SU-DHL-6 (cell line): Measurements from ENCODE around the gene COL26A1.

Experiments
- H2AFZ ChIP-seq: fragments of 200-600 bp; sonication (generic); 2 replicates; pipeline ENCODE4 v1.6.1; 2014; ENCODE audit warnings: low read depth, mild to moderate bottlenecking, moderate library complexity, mixed read lengths, antibody characterized with exemption, low read length; ENCODE audit not compliant: severe bottlenecking
- H3F3A ChIP-seq: fragments of 200-600 bp; shearing (Covaris generic); 2 replicates; pipeline ENCODE4 v1.6.0; 2016; ENCODE audit warnings: antibody characterized with exemption, mild to moderate bottlenecking; ENCODE audit not compliant: insufficient read depth
- H3K27ac ChIP-seq: fragments of 200-600 bp; sonication (generic); 2 replicates; pipeline ENCODE4 v1.5.1; 2016; ENCODE audit warnings: low read depth, mild to moderate bottlenecking, low read length, moderate library complexity, mixed read lengths
- H3K27me3 ChIP-seq: fragments of 200-600 bp; sonication (generic), shearing (Covaris generic); 2 replicates; pipeline ENCODE4 v1.6.0; 2014; ENCODE audit warnings: mild to moderate bottlenecking, low read length
- H3K36me3 ChIP-seq: fragments of 200-600 bp; sonication (generic); 2 replicates; pipeline ENCODE4 v1.6.1; 2014; ENCODE audit warnings: mild to moderate bottlenecking, low read length, mixed read lengths
- H3K4me2 ChIP-seq: fragments of 300-600, 200-600 bp; shearing (Covaris generic), sonication (generic); 2 replicates; pipeline ENCODE4 v1.6.0; 2014; ENCODE audit warnings: low read length, low read depth, mild to moderate bottlenecking; ENCODE audit not compliant: poor library complexity, severe bottlenecking
- H3K4me3 ChIP-seq: fragments of 200-600 bp; sonication (generic); 2 replicates; pipeline ENCODE4 v1.5.1; 2014; ENCODE audit warnings: antibody characterized with exemption, low read length, mild to moderate bottlenecking, mixed read lengths; ENCODE audit not compliant: insufficient read depth, poor library complexity, severe bottlenecking
- H3K79me2 ChIP-seq: fragments of 200-600 bp; sonication (generic); 2 replicates; pipeline ENCODE4 v1.6.1; 2014; ENCODE audit warnings: mild to moderate bottlenecking, low read length, moderate library complexity; ENCODE audit not compliant: insufficient read depth
- H3K9ac ChIP-seq: fragments of 200-600 bp; sonication (generic); 2 replicates; pipeline ENCODE4 v1.7.0; 2014; ENCODE audit warnings: mild to moderate bottlenecking, low read length
- H3K9me2 ChIP-seq: fragments of 200-600 bp; sonication (generic); replicated peaks from 2 replicates; pipeline ENCODE4 v1.6.1; 2014; ENCODE audit warnings: low read length; ENCODE audit not compliant: insufficient read depth
- H3K9me3 ChIP-seq: fragments of 200-600 bp; sonication (generic); 2 replicates; pipeline ENCODE4 v1.6.1; 2014; ENCODE audit warnings: low read length, mixed read lengths; ENCODE audit not compliant: insufficient read depth
- H4K20me1 ChIP-seq: fragments of 200-600 bp; sonication (generic); 2 replicates; pipeline ENCODE4 v1.6.1; 2014; ENCODE audit warnings: low read depth, mild to moderate bottlenecking, antibody characterized with exemption, low read length, moderate library complexity, mixed read lengths
- EZH2phosphoT487 ChIP-seq: fragments of 200-600 bp; sonication (generic), shearing (Covaris generic); conservative IDR thresholded peaks from 2 replicates; pipeline ENCODE4 v1.6.1; 2018; ENCODE audit warnings: mild to moderate bottlenecking, antibody characterized with exemption, low read length, moderate library complexity, mixed read lengths
- TF ChIP-seq, protein P1 (sequence below): fragments of 200-600 bp; sonication (generic); IDR thresholded peaks from one replicate; pipeline ENCODE4 v1.5.1; 2017; ENCODE audit warnings: antibody characterized with exemption, mild to moderate bottlenecking, low read length, moderate library complexity; ENCODE audit not compliant: insufficient read depth, poor library complexity, severe bottlenecking

Gene COL26A1

GRCh38 chr7:101533103-101533465 is 170.4 kb downstream of the COL26A1 start:
- Histone ChIP-seq H4K20me1 (no peaks in the 10 kb centered on the region), H3F3A (no peaks in the 10 kb centered on the region), H3K4me2 (no peak overlapping the region), H3K79me2 (no peaks in the 10 kb centered on the region), H3K4me3 (no peak overlapping the region), H2AFZ (no peak overlapping the region), H3K9me2 (no peaks in the 10 kb centered on the region), H3K27me3 (no peaks in the 10 kb centered on the region), H3K9ac (no peak overlapping the region), H3K27ac (no peak overlapping the region), H3K9me3 (no peaks in the 10 kb centered on the region), H3K36me3 (no peaks in the 10 kb centered on the region)
- no peak for TF ChIP-seq EZH2phosphoT487
- TF ChIP-seq, protein P1, sequence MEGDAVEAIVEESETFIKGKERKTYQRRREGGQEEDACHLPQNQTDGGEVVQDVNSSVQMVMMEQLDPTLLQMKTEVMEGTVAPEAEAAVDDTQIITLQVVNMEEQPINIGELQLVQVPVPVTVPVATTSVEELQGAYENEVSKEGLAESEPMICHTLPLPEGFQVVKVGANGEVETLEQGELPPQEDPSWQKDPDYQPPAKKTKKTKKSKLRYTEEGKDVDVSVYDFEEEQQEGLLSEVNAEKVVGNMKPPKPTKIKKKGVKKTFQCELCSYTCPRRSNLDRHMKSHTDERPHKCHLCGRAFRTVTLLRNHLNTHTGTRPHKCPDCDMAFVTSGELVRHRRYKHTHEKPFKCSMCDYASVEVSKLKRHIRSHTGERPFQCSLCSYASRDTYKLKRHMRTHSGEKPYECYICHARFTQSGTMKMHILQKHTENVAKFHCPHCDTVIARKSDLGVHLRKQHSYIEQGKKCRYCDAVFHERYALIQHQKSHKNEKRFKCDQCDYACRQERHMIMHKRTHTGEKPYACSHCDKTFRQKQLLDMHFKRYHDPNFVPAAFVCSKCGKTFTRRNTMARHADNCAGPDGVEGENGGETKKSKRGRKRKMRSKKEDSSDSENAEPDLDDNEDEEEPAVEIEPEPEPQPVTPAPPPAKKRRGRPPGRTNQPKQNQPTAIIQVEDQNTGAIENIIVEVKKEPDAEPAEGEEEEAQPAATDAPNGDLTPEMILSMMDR = no peak

GRCh38 chr7:101534015-101534803 is 171.5 kb downstream of the COL26A1 start:
- H3K9ac ChIP-seq = no peak overlapping the region
- TF ChIP-seq, protein P1 = no peak
- no peak for TF ChIP-seq EZH2phosphoT487
- no peak overlapping the region for H3K4me3 ChIP-seq
- no peaks in the 10 kb centered on the region for H4K20me1 ChIP-seq
- no peaks in the 10 kb centered on the region for H3F3A ChIP-seq
- no peaks in the 10 kb centered on the region for H3K9me2 ChIP-seq
- H3K4me2 ChIP-seq = no peak overlapping the region
- no peaks in the 10 kb centered on the region for H3K27me3 ChIP-seq
- H3K36me3 ChIP-seq = no peaks in the 10 kb centered on the region
- no peaks in the 10 kb centered on the region for H3K79me2 ChIP-seq
- H2AFZ ChIP-seq = no peak overlapping the region
- H3K27ac ChIP-seq = no peak overlapping the region
- no peaks in the 10 kb centered on the region for H3K9me3 ChIP-seq

DNA sequence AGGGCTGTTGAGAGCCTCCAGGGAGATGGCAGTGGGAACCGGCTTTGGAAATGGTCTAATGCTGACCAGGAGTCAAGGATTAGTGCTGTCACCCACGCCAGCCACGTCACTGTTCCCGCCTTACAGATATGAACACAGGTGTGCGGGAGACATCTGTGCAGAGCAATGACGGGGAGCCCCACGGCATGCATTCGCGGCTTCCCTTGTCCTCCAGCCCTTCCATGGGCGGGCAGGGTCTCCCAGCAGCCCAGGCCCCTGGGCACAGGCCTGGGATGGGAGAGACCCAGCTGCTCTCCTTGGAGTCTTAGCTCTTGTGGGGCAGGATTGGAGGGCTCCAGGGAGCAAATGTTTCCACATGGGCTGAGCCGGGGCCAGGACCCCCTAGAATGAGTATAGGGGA is 172.2 kb downstream of the COL26A1 start:
- Histone ChIP-seq H3K27me3 (no peaks in the 10 kb centered on the region), H2AFZ (no peak overlapping the region), H3K9ac (no peak overlapping the region), H3F3A (no peaks in the 10 kb centered on the region), H3K9me2 (no peaks in the 10 kb centered on the region), H3K4me2 (no peak overlapping the region), H3K9me3 (no peaks in the 10 kb centered on the region), H3K36me3 (no peaks in the 10 kb centered on the region), H3K79me2 (no peaks in the 10 kb centered on the region), H4K20me1 (no peaks in the 10 kb centered on the region), H3K27ac (no peak overlapping the region), H3K4me3 (no peak overlapping the region)
- TF ChIP-seq, protein P1 = no peak
- TF ChIP-seq EZH2phosphoT487 = no peak
